ENCODE data around the gene CISD3.

CISD3 gene

DNA sequence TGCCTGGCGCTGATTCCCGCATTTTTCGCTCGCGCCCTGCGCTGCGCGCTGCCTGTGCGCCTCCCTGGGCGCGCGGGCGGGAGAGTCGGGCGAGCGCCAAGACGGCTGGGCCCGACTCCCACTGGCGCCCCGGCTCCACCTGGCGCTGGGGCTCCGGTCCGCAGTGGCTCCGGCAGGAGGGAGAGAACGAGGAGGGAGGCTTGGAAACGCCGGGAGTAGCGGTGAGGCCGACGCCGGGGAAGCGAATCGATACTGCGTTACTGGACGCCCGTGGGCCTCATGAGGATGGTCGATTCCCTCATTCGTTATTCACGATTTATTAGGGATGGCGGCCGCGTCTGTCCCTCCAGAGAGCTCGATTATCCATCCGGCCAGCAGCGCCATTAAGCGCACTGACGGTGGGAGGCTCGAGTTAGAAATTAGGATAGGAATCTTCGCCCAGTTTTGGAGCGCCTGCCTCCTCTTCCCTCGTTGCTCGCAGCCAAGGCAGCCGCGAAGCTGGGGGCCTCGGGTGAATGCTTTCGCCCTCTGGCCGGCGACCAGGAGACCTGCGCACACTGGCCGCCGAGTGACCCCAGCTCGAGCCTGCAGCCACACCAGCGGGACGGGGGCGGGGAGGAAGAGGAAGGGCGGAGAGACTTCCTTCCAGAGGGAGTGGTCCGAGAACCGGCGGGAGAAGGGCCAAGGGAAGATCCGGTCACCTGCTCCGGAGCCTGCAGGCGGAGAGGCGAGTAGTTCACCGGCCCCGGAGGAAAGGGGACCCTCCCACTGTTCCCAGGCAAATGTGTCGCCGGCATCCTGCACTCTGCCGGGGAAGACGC is 19.3 kb downstream of the CISD3 start:
- TF ChIP-seq, protein P1, sequence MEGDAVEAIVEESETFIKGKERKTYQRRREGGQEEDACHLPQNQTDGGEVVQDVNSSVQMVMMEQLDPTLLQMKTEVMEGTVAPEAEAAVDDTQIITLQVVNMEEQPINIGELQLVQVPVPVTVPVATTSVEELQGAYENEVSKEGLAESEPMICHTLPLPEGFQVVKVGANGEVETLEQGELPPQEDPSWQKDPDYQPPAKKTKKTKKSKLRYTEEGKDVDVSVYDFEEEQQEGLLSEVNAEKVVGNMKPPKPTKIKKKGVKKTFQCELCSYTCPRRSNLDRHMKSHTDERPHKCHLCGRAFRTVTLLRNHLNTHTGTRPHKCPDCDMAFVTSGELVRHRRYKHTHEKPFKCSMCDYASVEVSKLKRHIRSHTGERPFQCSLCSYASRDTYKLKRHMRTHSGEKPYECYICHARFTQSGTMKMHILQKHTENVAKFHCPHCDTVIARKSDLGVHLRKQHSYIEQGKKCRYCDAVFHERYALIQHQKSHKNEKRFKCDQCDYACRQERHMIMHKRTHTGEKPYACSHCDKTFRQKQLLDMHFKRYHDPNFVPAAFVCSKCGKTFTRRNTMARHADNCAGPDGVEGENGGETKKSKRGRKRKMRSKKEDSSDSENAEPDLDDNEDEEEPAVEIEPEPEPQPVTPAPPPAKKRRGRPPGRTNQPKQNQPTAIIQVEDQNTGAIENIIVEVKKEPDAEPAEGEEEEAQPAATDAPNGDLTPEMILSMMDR (IDR thresholded peaks at IDR 0.05; ENCODE audit: low read depth, low read length, missing control alignments) = no peak
- no peak for DNase-seq (ENCODE audit: extremely low read depth, low read depth)
- H3K4me3 ChIP-seq (replicated peaks; ENCODE audit: low read depth, low read length) = peak overlapping the region; percentile 99

DNA sequence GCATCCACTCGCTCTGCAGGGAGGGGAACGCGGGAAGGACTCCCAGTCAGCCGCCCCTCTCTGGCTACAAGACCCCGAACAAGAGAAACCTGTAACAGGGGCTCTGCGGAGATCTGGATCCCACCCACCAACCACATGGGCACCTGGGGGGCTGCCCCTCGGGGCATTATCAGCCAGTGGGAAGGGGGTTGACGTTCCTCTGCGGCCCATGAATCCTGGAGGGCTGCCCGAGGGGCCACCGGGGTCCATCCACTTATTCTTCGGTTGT is 19.8 kb downstream of the CISD3 start:
- H3K4me3 ChIP-seq (replicated peaks; ENCODE audit: low read depth, low read length) = peak overlapping the region; percentile 99
- TF ChIP-seq, protein P1 (IDR thresholded peaks at IDR 0.05; ENCODE audit: low read depth, low read length, missing control alignments) = no peak
- no peak for DNase-seq (ENCODE audit: extremely low read depth, low read depth)

DNA sequence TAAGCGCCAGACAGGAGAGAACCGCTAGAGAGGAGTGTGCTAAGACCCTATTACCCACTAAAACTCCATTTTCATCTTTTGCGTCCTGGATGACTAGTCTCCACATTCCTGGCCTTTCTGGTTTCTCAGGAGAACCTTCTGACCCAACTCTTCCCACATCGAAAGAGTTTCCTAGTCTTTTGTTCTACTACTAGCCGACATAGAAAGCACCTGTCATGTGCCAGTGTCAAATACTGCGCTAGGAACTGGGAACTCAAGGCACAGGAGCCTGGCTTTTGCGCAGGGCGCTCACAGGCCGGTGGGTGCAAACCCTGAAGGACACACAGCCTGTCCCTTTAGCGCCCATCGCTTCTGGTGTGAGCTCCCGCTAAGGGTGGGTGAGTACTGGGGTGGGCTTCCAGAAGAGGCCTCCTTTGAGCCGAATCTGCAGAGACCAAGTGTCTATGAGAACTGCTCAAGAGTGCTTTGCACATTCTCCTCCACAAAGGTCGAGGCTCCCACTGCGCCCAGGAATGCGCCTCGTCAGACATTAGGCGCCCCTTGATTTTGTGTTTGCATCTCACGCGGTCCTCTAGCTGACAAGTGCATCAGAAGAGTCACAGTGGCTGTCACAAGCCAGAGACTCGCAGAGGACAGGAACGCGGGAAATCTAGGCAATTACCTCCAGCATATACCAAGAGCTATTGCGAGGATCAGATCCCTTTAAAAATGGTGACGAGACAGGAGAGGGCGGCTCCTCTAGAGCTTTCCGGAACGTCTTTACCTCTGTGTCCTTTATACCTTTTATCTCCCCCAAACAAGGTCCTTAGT is 20.4 kb downstream of the CISD3 start:
- DNase-seq (ENCODE audit: extremely low read depth, low read depth) = no peak
- peak overlapping the region; percentile 99 for H3K4me3 ChIP-seq (replicated peaks; ENCODE audit: low read depth, low read length)
- TF ChIP-seq, protein P1 (IDR thresholded peaks at IDR 0.05; ENCODE audit: low read depth, low read length, missing control alignments) = no peak

DNA sequence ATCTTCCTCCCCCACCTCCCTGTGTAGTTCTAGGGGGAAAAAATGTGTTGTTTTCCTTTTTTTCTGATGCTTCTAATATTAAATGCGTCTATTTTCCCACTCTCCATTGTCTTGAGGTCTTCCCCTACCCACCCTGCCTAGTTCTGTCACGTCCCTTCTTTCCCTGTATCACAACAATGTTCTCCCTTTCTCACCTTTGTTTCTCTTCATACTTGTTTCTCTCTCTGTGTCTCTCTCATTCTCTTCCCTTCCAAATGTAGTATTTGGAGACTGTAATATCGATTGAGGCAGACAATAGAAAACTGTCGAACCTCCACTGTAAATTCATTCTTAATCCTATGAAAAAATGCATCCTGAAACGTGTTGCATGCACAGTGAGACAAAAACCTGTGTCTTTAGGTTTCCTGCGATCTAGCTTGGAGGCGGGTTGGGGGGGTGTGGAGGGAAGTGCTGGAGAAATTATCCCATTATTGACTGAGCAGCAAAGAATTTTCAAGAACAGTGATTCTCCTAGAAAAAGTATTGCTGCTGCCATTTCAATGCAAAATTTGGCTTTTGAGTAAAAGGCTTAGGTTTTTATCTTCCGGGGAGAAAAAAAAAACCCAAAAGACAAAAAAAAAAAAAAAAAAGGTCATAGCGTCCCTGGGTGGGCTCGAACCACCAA is 21.1 kb downstream of the CISD3 start:
- H3K4me3 ChIP-seq (replicated peaks; ENCODE audit: low read depth, low read length) = peak overlapping the region; percentile 99
- TF ChIP-seq, protein P1 (IDR thresholded peaks at IDR 0.05; ENCODE audit: low read depth, low read length, missing control alignments) = no peak
- no peak for DNase-seq (ENCODE audit: extremely low read depth, low read depth)

DNA sequence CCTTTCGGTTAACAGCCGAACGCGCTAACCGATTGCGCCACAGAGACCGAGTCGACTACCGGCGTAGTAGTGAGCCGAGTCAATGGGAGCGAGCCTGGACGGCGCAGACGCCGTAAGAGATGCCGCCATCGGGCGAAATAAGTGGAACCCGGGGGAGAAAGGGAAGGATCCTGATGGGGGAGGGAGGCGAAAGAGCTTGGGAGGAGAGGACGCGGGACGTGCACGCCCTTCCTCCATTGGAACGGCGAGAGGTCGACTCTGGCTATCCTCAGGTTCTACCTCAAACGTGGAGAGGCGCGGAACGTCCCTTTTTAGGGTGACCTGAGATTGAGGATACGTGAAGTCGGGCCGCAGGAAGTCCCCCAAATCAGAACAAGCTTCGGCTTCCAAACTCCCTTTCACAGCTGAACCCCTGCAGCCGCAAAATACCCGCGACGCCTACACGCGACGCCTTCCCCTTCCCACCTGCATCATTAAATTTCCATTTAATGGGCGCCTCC is 21.7 kb downstream of the CISD3 start:
- TF ChIP-seq, protein P1 (IDR thresholded peaks at IDR 0.05; ENCODE audit: low read depth, low read length, missing control alignments) = no peak
- DNase-seq (ENCODE audit: extremely low read depth, low read depth) = peak; percentile 65
- H3K4me3 ChIP-seq (replicated peaks; ENCODE audit: low read depth, low read length) = peak overlapping the region; percentile 99

DNA sequence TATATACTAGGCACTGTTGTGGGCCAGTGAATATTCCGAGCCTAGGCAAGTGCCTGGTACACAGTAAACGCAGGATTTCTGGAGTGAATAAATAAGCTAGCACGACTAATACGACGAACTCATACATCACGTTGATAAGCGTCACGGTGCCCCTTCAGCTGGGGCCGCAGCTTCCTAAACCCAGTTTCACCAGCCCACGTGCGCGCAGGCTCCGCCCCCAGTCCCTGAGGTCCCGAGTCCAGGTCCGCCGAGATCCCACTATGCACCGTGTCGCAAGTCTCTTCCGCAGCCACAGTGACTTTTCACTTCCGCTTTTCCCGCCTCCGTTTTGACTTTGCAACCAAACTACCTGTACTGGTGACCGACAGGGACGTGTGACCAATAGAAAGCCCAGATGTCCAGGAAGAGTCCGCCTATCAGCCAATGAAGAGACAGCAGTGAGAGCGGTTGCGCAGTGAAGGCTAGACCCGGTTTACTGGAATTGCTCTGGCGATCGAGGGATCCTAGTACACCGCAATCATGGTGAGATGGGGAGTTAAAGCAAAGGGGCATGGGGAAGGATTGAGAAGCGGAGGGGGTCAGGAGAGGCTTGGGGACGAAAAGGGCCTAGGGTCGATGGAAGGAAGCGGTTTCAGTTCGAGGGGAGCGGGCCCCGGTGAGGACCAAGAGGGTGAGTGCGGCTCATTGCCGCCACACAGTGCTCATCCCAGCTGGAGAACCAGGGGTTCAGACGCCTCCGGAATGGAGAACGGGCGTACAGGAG is 22.3 kb downstream of the CISD3 start, which contains the start of gene PSMB3:
Gene PSMB3, plus strand, starts transcription at position 434 of the 763 bp plus-strand sequence. Its CDS starts 86 bp downstream, at position 520.
- TF ChIP-seq, protein P1 (IDR thresholded peaks at IDR 0.05; ENCODE audit: low read depth, low read length, missing control alignments) = no peak
- peak; percentile 100 for DNase-seq (ENCODE audit: extremely low read depth, low read depth)
- H3K4me3 ChIP-seq (replicated peaks; ENCODE audit: low read depth, low read length) = peak within 1 kb of the TSS; percentile 99
